ENCODE measurements around the gene CFAP97. TPM values are rescaled to one million over a fixed set of nuclear protein-coding genes. Genes with fewer than 3 reads are reported as not detected.

Gene CFAP97
- total and polyA plus RNA-seq, 9 of the 15 experiments (the other 6 are each of a cell fraction or from before 2014, with no cell fraction given), result 17.3 to 57.8 (median 44.4) TPM

- TF ChIP-seq NFYB (IDR thresholded peaks at IDR 0.05; ENCODE audit: extremely low read depth, insufficient read length), result no peak
- TF ChIP-seq CBFA2T3 (IDR thresholded peaks at IDR 0.05), result peak; percentile 55
- no peak for TF ChIP-seq PTRF (tag; IDR thresholded peaks at IDR 0.05)
- peak; percentile 77 for TF ChIP-seq C11orf30 (IDR thresholded peaks at IDR 0.05; ENCODE audit: low read depth)
- 0 out of 2 replicates have a peak, but pooled peaks have one; percentile 23 for TF ChIP-seq CXXC5 (CRISPR knock-in tag; IDR thresholded peaks at IDR 0.05)
- TF ChIP-seq ZNF778 (CRISPR knock-in tag; IDR thresholded peaks at IDR 0.05), result no peak
- TF ChIP-seq ZNF76 (CRISPR knock-in tag; IDR thresholded peaks at IDR 0.05; ENCODE audit: borderline replicate concordance), result no peak
- TF ChIP-seq HIVEP1 (CRISPR knock-in tag; IDR thresholded peaks at IDR 0.05), result no peak
- TF ChIP-seq TEAD2 (tag; IDR thresholded peaks at IDR 0.05), result no peak
- no peak for TF ChIP-seq MLX (CRISPR knock-in tag; conservative IDR thresholded peaks at IDR 0.05)
- TF ChIP-seq NFE2 (IDR thresholded peaks at IDR 0.05; ENCODE audit: low read depth), result peak; percentile 53
- TF ChIP-seq RBM17 (IDR thresholded peaks at IDR 0.05; ENCODE audit: borderline replicate concordance, low read depth, low read length), result no peak
- 0 out of 2 replicates have a peak, but pooled peaks have one; percentile 17 for TF ChIP-seq ZBTB2 (IDR thresholded peaks at IDR 0.05)
- TF ChIP-seq PYGO2 (tag; IDR thresholded peaks at IDR 0.05), result no peak
- no peak for TF ChIP-seq ZNF398 (CRISPR knock-in tag; IDR thresholded peaks at IDR 0.05)
- peak; percentile 60; the same call in 1 of the 2 replicates for TF ChIP-seq ZEB2 (IDR thresholded peaks at IDR 0.05)
- TF ChIP-seq UBTF (IDR thresholded peaks at IDR 0.05; ENCODE audit: borderline replicate concordance in 1 of 2, low read depth in 2 of 2, low read length in 2 of 2), result peak; percentile 85 to 87; a peak in 2 of 4 replicates
- TF ChIP-seq HNRNPK (IDR thresholded peaks at IDR 0.05; ENCODE audit: low read depth, low read length, poor library complexity, severe bottlenecking), result no peak
Observed at GRCh38 chr4:185117300-185117934, 86.4 kb downstream of the CFAP97 start (continued).
